RWPE1 (cell line): Measurements from ENCODE around the gene PTK6.

Experiments
- CTCF ChIA-PET: fragments of 350-600 bp; sonication (Branson Sonifier 250); formaldehyde crosslinking; extraction: SDS; loops from one replicate; lab custom pipeline; 2021; lab: Yijun Ruan, JAX
- POLR2A ChIA-PET: fragments of 400-600 bp; formaldehyde crosslinking; extraction: SDS; loops from one replicate; lab custom pipeline; 2020; ENCODE audit warnings: antibody characterized with exemption; ENCODE audit not compliant: low non-redundant PET; lab: Yijun Ruan, JAX
- DNase-seq: peaks from one replicate; pipeline ENCODE4 v3.0.0; 2012; ENCODE audit warnings: low spot score
- H3K27ac ChIP-seq: fragments of 450-650 bp; 2 replicates; pipeline ENCODE4 v1.5.1; 2017
- TF ChIP-seq, protein P1 (sequence below): fragments of 450-650 bp; conservative IDR thresholded peaks from 2 replicates; pipeline ENCODE4 v1.5.1; 2017; ENCODE audit warnings: low read depth, mild to moderate bottlenecking

Gene PTK6

DNA sequence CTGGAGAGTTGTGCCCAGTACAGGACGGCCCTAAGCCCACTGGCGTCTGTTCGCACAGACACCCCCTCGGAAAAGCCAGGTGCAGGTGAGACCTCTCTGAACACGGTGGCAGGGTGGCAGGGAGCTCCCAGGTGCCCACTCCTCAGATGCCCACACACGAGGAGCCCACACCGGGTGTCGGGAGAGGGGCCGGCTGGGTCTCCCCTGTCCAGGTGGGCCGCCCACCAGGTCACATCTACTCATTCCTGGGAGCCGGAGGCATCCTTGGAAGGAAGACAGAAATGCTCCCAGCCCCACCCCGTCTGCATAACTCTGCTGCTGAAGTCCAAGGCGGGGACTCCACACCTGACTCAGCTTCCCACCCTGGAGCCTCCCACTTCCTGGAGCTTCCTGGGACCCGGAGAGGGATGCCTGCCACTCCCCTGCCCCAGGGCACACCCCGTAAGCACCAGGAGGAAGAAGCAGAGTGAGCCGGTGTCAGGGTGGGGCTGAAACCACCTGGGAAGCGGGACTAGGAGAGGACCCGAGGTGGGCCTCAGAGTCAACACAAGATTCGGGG is 7.9 kb upstream of the PTK6 start:
- DNase-seq: peak; percentile 100
- H3K27ac ChIP-seq: peak overlapping the region; percentile 79
- TF ChIP-seq, protein P1, sequence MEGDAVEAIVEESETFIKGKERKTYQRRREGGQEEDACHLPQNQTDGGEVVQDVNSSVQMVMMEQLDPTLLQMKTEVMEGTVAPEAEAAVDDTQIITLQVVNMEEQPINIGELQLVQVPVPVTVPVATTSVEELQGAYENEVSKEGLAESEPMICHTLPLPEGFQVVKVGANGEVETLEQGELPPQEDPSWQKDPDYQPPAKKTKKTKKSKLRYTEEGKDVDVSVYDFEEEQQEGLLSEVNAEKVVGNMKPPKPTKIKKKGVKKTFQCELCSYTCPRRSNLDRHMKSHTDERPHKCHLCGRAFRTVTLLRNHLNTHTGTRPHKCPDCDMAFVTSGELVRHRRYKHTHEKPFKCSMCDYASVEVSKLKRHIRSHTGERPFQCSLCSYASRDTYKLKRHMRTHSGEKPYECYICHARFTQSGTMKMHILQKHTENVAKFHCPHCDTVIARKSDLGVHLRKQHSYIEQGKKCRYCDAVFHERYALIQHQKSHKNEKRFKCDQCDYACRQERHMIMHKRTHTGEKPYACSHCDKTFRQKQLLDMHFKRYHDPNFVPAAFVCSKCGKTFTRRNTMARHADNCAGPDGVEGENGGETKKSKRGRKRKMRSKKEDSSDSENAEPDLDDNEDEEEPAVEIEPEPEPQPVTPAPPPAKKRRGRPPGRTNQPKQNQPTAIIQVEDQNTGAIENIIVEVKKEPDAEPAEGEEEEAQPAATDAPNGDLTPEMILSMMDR: no peak
- POLR2A ChIA-PET: interaction anchor here (0.6 kb wide), 1 partner anchor 82 kb away, joined by 3 read pairs; the partner anchor contains the start of gene GMEB2
- CTCF ChIA-PET: interaction anchor here (0.5 to 1.8 kb wide), 7 partner anchors 10 to 429 kb away, joined by 3 to 8 read pairs (median 4); no protein-coding TSS in a partner anchor

DNA sequence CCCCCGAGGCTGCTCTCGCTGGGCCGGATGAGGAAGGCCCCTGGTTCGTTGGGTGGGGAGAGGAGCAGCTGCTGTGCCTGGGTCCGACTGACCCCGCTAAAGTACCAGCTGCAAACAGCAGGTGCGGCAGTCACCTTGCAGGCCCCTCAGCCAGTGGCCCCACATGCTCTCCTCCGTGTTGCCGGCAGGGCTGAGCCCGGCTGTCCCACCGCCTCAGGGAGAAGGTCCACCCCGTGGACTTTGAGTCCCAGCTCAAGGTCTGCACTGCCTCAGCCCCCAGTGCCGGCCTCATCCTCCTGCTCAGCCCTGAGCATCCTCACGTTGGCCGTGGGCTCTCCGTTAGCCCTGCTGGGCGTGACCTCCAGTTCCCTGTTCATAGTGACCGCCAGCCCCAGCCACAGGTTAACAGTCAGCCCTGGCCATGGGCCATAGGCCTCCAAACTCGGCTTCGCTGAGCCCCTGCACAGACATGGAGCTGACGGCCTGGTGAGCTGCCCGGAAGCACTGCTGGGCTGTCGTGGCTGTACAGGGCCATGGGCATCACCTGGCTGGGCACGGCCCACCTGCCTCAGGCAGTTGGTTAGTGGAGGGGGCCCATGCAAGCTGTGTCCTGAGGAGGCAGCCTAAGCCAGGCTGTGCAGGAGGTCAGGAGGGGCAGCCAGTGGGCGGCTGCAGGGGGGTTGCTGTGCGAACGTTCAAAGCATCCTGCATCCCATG is 7.2 kb upstream of the PTK6 start:
- POLR2A ChIA-PET: interaction anchor here (0.5 to 0.9 kb wide), 3 partner anchors 8 to 102 kb away, joined by 3 to 4 read pairs (median 3); no protein-coding TSS in a partner anchor
- CTCF ChIA-PET: interaction anchor here (0.5 to 1.6 kb wide), 6 partner anchors 13 to 429 kb away, joined by 3 to 8 read pairs (median 4); no protein-coding TSS in a partner anchor
- peak overlapping the region; percentile 79 for H3K27ac ChIP-seq
- TF ChIP-seq, protein P1: no peak
- DNase-seq: no peak

DNA sequence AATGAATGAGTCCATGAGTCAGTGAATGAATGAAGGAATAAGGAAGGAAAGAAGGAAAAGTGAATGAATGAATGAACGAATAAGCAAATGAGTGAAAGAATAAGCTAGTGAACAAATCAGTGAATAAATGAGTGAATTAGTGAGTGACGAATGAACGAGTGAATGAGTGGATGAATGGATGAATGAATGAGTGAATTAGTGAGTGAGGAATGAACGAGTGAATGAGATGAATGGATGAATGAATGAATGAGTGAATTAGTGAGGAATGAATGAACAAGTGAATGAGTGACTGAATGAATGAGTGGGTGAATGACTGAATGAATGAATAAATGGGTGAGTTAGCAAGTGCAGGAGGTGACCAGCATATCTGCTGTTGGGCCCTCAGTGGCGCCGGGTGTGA is 6.6 kb upstream of the PTK6 start:
- POLR2A ChIA-PET: interaction anchor here (0.6 to 0.9 kb wide), 2 partner anchors 9 to 102 kb away, joined by 3 to 4 read pairs; no protein-coding TSS in a partner anchor
- DNase-seq: no peak
- TF ChIP-seq, protein P1: no peak
- CTCF ChIA-PET: interaction anchor here (0.6 to 1.3 kb wide), 5 partner anchors 155 to 430 kb away, joined by 3 to 8 read pairs (median 3); no protein-coding TSS in a partner anchor
- peak overlapping the region; percentile 79; the same call in 1 of the 2 replicates for H3K27ac ChIP-seq

DNA sequence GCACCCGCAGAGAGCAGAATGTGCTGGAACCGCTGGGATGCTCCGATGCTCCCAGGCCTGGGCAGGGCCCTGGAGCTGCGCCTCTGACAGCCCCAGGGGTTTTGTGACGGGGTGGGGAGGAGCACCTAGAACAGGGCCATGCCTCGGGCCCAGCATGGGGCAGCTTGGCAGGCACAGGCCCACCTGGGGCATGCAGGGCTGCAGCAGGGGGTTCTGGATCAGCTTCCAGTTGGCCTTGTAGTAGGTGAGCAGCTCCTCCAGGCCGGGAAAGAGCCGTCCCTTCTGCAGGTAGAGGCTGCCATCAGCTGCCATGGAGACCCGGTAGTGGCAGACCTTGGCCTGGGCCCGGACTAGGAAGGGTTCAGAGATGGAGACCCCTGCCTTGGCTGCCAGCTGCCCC is 6.0 kb upstream of the PTK6 start:
- ChIA-PET POLR2A (interaction anchor here (0.9 kb wide), 1 partner anchor 10 kb away, joined by 3 read pairs; no protein-coding TSS in a partner anchor), CTCF (interaction anchor here (0.9 to 1.3 kb wide), 2 partner anchors 155 to 234 kb away, joined by 3 read pairs; no protein-coding TSS in a partner anchor)
- TF ChIP-seq, protein P1: no peak
- no peak for DNase-seq
- H3K27ac ChIP-seq: peak overlapping the region; percentile 38

DNA sequence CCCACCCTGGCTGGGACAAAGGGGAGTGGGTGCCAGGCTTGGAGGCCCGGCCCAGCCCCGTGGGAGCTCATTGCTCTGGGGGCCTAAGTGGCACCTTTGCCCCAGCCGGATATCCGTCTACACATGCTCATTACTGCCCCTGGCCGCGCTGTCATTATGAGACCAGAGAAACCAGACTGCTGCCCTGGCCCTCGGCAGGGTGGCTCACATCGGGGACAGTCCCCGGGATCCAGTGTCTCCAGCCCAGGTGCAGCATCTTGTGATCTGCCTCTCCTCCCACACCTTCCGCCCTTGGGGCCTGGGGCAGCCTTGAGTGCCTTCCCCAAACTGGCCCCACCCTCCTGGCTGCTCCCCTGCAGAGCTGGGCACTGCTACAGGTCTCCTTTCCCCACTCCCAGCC is 5.5 kb upstream of the PTK6 start:
- TF ChIP-seq, protein P1: no peak
- peak overlapping the region; percentile 38 for H3K27ac ChIP-seq
- ChIA-PET CTCF (interaction anchor here (1.3 kb wide), 1 partner anchor 233 kb away, joined by 3 read pairs; no protein-coding TSS in a partner anchor), POLR2A (interaction anchor here (0.8 to 1.7 kb wide), 2 partner anchors 12 to 22 kb away, joined by 3 to 4 read pairs; no protein-coding TSS in a partner anchor)
- DNase-seq: no peak

DNA sequence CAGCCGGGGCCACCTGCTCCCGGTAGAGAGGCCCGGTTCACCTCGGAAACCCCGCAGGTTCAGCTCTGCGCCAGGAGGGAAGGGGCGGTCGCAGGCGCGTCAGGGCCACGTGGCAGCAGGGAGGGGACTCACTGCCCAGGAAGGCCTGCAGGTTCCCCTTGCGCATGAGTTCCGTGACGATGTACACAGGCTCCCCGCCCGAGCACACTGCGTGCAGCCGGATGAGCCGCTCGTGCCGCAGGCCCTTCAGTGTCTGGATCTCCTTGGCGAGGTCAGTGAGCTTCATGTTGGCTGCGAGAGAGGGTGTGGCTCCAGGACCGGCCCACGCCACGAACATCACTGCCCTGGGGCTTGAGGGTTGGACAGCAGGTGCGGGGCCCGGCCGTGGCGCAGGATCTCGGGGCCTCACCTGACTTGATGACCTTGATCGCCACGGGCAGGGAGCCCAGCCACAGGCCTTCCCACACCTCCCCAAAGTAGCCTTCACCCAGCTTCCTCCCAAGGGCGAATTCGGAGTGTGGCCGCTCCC is 4.9 kb upstream of the PTK6 start:
- TF ChIP-seq, protein P1: no peak
- ChIA-PET POLR2A (interaction anchor here (0.8 to 1.7 kb wide), 2 partner anchors 13 to 21 kb away, joined by 3 to 4 read pairs; no protein-coding TSS in a partner anchor), CTCF (interaction anchor here (0.6 to 1.1 kb wide), 4 partner anchors 40 to 442 kb away, joined by 3 to 6 read pairs (median 3); no protein-coding TSS in a partner anchor)
- DNase-seq: no peak
- no peak overlapping the region; the same call in 1 of the 2 replicates for H3K27ac ChIP-seq
